Keratinocyte (primary cell): ENCODE measurements around the gene IFI30.

Experiments
- CTCF ChIP-seq, 3 experiments: IDR thresholded peaks in 1 of 3; conservative IDR thresholded peaks in 1 of 3; optimal IDR thresholded peaks in 1 of 3; 2 replicates in 2 of 3; 3 replicates in 1 of 3; pipeline versions ENCODE3 to v1.5.1; 2011; ENCODE audit warnings: low read length in 3 of 3, mild to moderate bottlenecking in 3 of 3, moderate library complexity in 2 of 3, control low read depth in 1 of 3, inconsistent platforms in 1 of 3; ENCODE audit not compliant: insufficient read depth in 2 of 3; ENCODE audit errors: extremely low read depth in 1 of 3
- EZH2 ChIP-seq: IDR thresholded peaks from one replicate; pipeline ENCODE4 v1.6.1; 2012; ENCODE audit warnings: inconsistent platforms, mild to moderate bottlenecking, low read length, moderate library complexity

- TF ChIP-seq EZH2: no peak
- no peak for TF ChIP-seq CTCF (optimal IDR thresholded peaks at IDR 0.05 in 1 of 3, IDR thresholded peaks at IDR 0.05 in 1 of 3, conservative IDR thresholded peaks at IDR 0.05 in 1 of 3; ENCODE audit: extremely low read depth in 1 of 3, insufficient read depth in 2 of 3, low read length in 3 of 3)
These were observed 18.2 kb upstream of the IFI30 start for GRCh38 chr19:18155095-18156087.
